Stimulated activated CD8-positive, alpha-beta memory T cell treated with anti-CD3 and anti-CD28 coated beads, Interleukin-12 subunit alpha, Interleukin-12 subunit beta, amount 100 ng/mL, for 1 hour (primary cell): ENCODE results near the gene AKR1E2.
"Not testable (repeated sequence)": the region's sequence is repeated elsewhere in the genome, so short reads cannot be mapped to it uniquely, and the experiment has no call there.

ENCODE experiments used
- DNase-seq: peaks from one replicate; pipeline ENCODE4 v3.0.0-alpha.2; 2020; ENCODE audit warnings: low read depth

AKR1E2 gene

GRCh38 chr10:4813496-4813895 lies 12.5 kb upstream of the AKR1E2 start:
- DNase-seq = no peak

GRCh38 chr10:4815646-4816180 lies 10.3 kb upstream of the AKR1E2 start:
- not testable (repeated sequence) for DNase-seq

- DNase-seq = no peak
These were observed 9.0 kb upstream of the AKR1E2 start for GRCh38 chr10:4816966-4817365.

- DNase-seq = no peak
These were observed 6.9 kb upstream of the AKR1E2 start for GRCh38 chr10:4819067-4819466.

GRCh38 chr10:4819707-4820106 lies 6.3 kb upstream of the AKR1E2 start:
- DNase-seq = no peak

GRCh38 chr10:4820804-4821401 lies 5.1 kb upstream of the AKR1E2 start:
- no peak for DNase-seq

- no peak for DNase-seq
These were observed 3.8 kb upstream of the AKR1E2 start for GRCh38 chr10:4822208-4822607.

GRCh38 chr10:4824791-4825310 lies 1.2 kb upstream of the AKR1E2 start:
- no peak for DNase-seq

GRCh38 chr10:4825456-4825867 lies 545 bp upstream of the AKR1E2 start:
- DNase-seq = no peak

GRCh38 chr10:4826792-4827324 lies 851 bp downstream of the AKR1E2 start:
- DNase-seq = no peak

- DNase-seq = no peak
These were observed 2.0 kb downstream of the AKR1E2 start for GRCh38 chr10:4828005-4828404.

- DNase-seq = no peak
These were observed 4.5 kb downstream of the AKR1E2 start for GRCh38 chr10:4830551-4830950.

GRCh38 chr10:4831091-4831490 lies 5.1 kb downstream of the AKR1E2 start:
- DNase-seq = no peak

GRCh38 chr10:4833286-4833685 lies 7.3 kb downstream of the AKR1E2 start:
- no peak for DNase-seq

GRCh38 chr10:4834898-4835405 lies 8.9 kb downstream of the AKR1E2 start:
- DNase-seq = no peak

- no peak for DNase-seq
These were observed 9.5 kb downstream of the AKR1E2 start for GRCh38 chr10:4835494-4835918.

GRCh38 chr10:4836416-4836969 lies 10.5 kb downstream of the AKR1E2 start:
- no peak for DNase-seq

- DNase-seq = no peak
These were observed 11.5 kb downstream of the AKR1E2 start for GRCh38 chr10:4837551-4837950.

GRCh38 chr10:4838743-4839142 lies 12.7 kb downstream of the AKR1E2 start:
- DNase-seq = no peak

GRCh38 chr10:4839353-4839752 lies 13.3 kb downstream of the AKR1E2 start:
- DNase-seq = no peak

- DNase-seq = no peak
These were observed 14.1 kb downstream of the AKR1E2 start for GRCh38 chr10:4840151-4840550.

GRCh38 chr10:4843525-4844180 lies 17.6 kb downstream of the AKR1E2 start:
- DNase-seq = no peak

GRCh38 chr10:4844864-4845263 lies 18.9 kb downstream of the AKR1E2 start:
- no peak for DNase-seq
